ENCODE results near the gene PPIF.

Gene PPIF

DNA sequence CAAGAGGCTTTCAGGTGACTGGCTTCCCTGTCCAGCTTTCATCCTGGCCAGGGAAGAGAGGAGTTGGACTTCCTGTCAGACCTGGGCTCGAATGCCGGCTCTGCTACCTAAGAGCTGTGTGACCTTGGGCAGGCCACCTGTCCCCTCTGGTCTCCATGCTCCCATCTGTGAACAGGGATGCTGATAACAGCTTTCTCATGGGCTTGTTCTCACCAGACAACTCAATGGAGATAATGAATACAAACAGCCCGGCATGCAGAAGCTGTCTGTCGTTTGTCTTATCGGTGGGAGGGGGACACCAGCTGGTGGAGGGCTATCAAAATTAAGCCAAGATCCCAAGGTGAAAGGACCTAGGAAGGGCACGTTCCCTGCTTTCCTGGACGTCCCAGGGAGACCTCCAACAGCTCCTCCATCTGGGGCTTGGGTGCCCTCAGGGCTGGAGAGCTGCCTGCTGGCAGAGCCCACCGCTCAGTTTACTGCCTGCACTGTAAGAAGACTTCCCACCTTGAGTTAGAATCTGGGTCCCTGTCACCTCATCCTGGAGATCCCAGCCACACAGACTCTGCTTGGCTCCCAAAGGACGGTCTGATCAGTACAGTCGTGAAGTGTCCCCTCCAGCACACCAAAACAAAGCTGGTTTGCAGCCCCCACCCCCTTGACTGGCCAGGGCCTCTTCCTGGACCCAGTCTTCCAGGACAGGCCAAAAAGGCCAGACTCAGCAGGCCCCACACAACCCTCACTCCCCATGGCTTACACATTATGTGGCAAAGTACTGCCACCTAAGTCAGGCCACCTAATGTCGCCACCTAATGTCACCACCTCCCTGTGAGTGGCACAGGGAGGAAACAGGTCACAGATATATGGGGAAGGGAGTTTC, 40.9 kb downstream of the PPIF start:
- no peak for DNase-seq

DNA sequence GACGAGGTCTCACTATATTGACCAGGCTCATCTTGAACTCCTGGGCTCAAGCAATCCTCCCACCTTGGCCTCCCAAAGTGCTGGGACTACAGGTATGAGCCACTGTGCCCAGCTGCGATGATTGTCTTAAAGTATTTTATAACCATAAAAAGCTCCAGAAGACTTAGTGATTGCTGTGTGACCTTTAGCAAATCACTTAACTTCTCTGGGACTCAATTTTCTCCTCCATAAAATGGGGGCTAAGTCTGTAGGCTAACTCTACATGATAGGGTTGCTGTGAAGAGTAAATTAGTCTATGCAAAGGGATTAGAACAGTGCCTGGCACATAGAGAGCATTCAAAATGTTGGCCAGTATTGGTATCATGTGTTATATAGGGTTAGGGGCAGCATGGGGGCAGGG, 42.8 kb downstream of the PPIF start:
- DNase-seq: no peak

DNA sequence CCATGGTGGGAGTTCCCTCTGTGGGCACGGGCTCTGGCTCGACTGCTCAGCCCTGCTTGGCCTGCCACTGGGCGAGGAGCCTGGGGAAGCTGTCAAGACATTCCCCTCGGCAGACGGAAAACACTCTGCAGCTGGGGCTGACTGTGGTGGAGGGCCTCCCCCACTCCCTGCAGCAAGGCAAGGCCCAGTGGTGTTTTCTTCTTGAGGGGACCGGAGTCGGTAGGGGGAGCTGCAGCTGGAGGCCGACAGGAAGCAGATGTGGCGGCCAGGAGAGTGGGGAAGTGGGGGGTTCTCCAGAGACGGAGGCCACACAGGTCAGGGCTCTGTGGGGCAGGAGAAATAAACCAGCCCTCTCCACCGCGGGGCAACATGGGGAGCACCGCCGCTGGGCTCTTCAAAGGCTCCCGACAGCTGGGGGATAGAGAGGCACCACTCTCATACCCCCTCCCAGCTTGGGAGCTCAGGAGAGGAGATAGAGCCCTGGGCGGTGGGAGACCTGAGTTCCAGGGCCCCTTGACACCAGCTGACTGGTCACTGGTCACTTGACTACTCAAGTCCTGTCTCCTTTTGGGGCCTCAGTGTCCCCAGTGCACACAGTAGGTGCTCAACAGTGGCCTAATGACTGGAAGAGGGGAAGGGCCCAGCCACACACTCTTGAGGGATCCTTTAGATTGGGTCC, 43.4 kb downstream of the PPIF start:
- DNase-seq: no peak

DNA sequence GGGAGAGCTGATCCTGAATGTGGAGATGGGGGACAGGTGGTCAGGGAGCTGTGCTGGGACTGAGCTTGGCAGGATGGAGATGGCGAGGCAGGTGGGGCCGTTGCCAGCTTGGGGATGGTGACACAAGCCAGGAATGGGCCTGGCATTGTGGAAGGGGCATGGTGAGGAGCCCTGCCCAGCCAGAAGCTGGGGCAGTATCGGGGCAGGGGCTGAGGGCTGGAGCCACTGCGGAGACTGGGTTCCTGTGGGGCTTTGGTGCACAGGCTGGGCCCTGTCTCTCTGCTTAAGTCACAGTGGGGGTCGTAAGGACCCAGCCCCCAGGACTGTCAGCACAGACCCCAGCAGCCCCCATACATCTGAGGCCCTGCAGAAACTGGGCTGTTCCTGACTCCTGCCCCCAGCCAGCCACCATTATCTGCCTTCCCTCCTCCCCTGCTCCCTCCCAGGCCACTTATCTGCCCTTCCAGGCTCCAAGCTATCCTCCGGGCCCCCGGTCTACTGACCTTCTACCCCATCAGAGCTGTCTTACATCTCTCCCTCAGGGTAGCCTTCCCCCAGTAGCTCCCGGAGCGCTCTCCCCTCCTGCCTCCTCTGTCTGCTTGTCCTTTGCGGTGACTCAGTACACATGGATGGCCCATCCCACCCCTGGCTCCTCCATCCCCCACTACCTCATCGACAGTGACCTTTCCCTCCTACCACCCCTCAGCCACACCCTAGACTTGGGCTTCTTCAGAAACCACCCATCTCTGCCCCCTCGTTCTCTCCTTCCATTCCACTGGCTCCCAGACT, 44.2 kb downstream of the PPIF start:
- no peak for DNase-seq

DNA sequence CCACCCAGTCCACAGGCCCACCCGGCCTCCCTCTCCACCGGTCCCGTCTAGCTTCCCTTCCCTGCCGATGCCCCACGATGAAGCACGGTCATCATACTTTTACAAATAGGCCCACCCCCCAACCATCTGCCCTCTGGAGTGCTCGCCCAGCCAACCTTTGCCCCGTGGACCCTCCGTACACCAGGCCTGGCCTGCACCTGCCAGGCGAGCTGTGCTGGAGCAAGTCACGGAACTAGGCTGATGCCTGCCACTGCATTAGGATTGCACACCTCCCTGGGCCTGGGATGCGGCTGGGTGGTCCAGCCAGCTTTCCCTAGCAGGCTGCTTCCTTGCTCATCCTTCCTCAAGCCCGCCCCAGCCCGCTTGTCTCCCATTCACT, 44.7 kb downstream of the PPIF start:
- no peak for DNase-seq

DNA sequence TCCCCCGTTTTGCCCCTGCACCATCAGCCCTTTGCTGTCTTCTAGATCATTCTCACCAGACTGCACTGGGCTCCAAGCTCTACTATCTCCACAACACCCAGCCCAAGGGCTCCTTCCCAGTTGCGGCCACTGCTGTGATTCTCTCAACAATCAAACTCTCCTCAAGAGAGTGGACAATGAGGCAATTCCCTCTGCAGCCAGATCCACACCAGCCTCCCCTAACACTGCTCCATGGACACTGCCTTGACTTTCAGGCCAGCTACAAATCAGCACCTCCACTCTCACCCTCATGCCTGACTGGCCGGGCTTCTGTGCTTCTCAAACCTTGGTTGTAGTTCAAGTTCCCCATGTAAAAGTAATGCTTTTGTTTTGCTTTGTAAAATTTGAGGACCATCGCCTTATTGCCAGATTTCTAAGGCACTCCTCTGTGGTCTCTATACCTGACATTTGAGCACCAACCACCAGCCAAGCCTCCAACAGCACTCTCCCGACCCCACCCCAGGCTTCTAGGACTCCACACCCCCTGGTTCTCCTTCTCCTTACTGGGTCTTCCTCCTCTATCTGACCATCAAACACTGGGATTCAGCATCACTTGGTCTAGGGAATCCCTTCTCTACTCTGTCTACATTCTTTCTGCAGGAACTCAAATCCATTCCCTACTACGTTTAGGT, 45.4 kb downstream of the PPIF start:
- no peak for DNase-seq

DNA sequence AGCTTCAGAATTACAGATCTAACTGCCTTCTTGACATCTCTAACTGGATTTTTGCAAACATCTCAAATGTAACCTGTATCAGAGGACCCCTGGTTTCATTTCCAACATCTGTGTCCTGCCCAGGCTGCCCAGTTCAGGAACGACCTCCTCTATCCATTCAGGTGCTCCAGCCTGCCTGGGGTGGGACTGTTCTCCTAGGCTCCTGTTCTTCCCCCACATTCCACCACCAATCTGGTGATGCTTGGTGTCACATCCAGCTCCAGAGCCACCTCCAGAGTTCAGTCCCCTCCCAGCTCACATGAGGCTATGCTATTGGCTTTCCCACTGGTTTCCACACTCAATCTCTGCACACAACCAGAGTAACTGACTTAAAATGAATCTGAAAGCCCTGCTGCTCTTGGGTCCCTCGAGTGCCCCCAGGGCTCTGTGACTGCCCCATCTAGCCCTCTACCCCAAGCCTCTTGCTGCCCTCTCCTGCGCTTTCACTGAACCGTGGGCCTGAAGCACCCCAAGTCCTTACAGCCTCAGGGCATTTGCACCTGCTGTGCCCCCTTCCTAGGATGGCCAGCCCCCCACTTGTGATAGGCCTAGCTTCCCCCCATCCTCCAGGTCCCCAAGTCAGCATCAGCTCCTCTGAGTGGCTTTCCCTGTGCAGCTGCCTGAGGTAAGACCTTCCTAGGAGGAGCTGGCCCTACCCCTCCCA, 46.1 kb downstream of the PPIF start:
- no peak for DNase-seq

DNA sequence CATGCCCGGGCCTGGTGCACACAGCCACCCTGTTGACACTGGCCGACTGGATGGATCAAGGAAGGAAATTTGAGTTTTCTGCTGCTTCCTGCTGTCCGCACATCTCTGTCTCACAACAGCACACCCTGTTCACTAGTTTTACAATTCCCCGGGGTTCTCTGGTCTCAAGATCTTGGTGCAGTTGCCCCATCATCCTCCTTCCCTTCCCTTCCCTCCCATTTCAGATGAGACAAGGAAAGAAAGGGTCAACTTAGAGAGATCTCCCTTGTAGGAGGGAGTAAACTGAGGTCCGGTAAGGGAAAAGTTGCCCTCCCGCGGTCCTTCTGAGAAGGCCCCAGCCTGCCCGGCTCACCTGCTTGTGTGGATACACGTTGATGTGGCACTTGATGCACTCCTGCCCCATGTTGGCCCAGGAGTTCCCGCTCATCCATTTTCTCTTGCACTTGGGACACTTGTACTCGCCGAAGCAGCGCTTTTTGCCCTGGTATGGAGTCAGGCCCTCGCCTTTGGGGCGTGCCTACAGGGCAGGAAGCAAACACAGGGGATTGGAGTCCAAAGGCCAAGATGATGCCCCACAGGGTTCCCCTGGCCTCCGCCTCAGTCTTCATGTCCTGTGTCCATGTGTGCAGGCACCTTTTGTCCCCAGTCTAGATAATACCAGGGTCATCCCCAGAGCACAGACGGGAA, 46.8 kb downstream of the PPIF start:
- no peak for DNase-seq

DNA sequence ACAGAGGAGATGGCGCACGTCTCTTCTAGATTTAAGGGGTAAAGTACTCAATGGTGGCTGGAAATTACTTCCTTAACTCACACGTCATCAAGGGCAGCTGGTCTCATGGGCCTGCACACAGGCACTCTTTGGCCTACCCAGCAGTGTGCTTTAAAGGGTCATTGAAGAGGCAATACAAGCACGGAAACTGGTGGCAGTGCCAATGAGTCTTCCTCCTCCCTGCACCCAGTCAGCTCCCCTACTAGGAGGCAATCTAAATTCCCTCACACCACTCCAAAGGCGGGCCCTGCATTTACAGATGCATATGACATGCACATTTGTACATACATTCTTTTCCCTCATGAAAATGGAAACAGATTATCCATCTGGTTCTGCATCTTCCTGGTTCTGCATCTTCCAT, 47.4 kb downstream of the PPIF start:
- no peak for DNase-seq

DNA sequence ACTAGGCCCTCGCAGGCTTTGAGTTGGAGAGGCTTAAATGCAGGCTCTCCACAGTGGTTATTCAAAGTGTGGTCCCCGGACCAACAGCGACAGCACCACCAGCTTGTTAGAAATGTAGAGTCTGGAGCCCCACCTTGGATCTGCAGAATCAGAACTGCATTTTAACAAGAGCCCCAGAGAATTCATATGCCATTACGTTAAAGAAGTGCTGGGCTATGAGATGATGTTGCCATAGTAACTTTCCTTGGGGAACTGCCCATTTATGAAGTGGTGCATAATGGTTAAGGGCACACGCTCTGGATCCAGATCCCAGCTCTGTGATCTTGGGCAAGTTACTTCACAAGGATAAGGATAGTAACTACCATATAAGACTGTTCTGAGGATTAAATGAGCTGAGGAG, 49.3 kb downstream of the PPIF start:
- DNase-seq: no peak

DNA sequence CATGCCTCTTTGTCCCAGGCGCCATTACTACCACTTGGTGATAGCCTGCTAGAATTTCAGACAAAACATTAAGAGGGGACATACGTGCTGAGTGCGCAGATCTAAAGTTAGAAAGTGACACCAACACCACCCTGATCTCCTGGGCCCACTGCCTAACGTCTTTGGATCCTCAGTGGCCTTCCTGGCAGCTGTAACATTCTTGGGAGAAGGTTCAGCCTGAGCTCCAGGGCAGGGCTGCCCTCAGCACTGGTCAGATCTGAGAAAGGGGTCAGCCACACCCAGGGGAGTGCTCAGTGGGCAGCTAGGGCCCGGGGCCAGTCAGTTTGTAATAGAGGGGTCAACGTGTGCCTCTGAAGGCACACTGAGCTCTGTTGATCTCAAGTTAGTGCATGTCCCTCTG, 49.8 kb downstream of the PPIF start:
- no peak for DNase-seq

DNA sequence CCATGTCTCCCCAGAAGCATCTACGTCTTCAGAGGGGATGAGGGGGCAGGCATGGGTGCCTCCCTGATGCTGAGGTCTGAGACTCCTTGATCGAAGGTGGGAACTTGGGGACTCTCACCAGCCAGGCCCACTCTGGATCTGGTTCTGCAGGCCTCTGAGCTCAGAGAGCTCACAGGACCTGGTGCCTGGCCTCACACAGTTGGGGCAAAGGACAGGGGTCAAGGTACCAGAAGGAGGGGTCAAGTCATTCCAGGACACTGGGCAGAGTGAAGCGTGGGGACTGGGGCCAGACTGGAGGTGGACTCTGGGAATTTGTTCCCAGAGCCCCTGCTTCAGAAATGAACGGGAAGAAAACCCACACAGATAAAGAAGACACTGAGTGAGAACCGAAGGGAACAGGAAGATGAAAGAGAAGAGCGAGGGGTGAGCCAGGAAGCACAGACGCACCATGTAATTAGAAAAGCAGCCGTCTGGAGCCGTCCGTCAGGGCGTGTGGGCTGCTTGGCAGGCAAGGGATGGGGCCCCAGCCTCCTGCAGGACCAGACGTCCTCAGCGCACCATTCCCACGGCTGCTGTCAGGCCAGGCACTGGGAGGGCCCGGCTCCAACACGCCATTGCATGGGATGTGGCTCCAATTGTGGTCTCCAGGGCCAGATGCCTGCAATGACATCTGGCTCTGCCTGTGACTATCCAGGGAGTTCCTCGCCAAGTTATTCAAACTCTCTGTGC, 50.5 kb downstream of the PPIF start:
- DNase-seq: no peak

DNA sequence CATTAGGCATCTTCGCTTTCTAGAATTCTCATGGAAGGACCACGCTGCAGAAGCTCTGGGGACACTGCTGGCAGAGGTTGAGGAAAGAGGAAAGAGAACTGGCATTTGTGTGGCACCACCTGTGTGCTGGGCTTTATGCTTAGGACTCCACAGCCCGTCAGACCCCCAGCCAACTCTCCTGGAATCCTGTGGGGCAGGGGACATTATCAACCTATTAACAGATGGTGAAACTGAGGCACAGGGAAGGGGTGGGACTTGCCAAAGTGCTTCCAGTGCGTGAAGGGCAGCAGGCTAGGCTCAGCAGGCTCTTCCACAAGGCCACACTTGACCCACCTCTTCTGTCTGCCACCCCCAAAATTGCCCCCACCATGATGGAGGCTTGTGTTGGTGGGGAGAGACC, 51.4 kb downstream of the PPIF start:
- no peak for DNase-seq

DNA sequence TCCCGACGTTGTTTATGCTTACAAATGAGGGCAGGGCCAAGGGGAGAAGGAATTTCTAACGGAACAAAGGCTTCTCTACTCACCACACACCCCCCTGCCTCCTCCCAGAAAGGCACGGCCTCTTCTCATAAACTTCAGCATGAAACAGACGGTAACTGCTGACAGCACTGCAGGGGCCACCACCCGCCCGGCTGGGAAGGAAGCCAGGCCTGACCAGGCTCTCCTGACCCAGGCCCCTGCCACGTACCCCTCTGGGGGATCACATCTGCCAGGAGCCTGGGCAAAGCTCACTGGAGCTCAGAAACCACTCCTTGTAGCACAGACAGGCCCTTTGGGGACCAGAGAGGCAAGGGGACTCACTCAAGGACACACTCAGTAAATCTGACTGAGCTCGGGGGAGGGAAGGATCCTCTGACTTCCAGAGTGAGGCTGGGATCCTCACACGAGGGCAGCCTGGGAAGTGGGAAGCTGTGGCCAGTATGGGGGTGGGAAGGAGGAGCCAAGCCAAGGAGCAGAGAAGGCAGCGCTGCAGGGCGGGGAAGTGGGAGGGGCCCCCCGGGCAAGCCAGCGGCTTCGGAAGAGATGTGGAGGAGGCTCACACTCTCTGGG, 52.1 kb downstream of the PPIF start:
- DNase-seq: no peak

DNA sequence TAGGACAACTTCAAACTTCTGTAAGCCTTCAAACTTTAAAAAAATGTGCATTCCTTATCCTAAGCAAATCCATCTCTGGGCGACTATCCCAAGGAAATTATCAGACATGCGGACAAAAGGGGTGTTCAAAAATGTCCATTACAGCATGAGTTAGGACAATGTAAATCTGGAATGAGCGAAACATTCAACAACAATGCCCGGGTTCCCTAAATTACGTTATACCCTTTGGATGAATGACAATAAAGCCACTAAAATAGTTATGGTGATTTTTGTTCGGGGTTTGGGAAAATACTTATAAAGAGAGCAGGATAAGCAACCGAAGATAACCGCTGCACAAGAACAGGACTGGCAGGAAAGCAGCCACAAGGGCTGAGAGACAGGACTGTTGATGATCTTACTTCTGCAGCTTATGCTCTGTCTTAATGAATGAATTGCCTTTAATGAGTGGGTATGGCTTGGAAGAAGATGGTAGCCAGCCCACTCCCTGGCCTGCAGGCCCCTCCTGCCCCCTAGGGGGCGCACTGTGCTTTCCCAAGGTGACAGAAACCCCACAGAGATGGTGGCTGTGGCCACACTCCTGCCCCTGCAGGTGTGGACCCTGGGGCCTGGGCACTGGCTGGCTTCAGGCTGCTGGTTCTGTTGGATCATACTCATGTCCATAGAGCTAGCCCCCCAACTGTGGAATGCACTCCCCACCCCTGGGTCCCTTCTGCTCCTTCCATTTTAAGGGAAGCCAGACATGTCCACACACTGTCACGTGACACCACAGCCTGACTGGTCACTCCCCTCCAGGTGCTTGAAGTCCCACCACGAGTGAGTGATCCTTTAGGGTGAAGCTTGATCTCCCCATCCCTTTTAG, 53.1 kb downstream of the PPIF start:
- no peak for DNase-seq

DNA sequence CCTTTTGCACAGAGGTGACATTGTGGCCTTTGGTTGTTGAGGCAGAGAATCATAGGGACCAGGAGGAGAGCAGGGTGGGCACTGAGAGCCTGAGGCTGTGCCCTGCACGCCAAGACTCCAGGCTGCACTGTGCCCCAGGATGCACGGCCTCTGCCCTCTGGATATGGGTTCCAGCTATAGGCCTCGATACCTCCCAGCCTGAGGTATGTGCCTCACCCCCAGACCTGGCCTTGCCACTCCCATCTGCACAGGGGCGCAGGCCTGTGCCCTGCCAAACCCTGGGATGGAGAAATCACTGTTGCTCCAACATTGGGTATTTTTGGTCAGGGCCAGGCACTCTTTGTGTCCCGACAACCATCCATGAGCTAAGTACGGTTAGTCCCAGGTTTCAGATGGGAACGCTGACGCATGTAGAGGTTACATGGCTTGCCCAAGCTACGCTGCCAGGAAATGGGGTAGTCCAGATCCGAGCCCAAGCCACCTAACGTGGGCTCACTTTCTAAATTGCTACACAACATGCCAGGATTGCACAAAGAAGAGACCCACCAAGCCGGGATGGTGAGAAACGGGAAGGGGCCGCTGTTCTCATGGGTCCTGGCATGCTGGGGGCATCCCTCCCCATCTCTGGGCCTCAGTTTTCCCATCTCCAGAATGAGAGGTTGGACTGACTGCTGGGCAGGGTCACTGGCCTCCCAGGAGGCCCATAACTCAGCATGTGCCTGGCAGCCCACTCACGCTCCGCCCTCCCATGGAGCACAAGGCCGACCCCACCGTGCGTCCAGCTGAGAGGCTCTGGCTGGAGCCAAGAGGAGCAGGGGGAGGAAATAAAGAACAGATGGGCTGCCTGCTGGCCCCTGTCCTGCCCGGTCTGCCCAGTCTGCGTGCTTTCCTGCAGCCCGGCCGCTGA, 54.0 kb downstream of the PPIF start:
- DNase-seq: no peak

DNA sequence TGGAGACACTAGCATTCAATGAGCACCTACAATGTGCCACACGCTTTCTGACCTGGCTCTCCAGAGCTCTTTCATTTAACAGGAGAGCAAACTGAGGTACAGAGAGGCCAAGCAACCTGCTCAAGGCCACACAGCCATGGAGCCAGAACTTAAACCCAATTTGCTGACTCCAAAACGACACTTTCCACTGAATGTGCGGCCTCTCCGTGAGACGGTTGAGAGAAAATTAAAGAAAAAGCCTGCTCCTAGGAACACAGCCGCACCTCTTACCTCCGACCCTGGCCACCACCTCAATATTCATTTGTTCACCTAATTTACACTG, 55.3 kb downstream of the PPIF start:
- DNase-seq: no peak

DNA sequence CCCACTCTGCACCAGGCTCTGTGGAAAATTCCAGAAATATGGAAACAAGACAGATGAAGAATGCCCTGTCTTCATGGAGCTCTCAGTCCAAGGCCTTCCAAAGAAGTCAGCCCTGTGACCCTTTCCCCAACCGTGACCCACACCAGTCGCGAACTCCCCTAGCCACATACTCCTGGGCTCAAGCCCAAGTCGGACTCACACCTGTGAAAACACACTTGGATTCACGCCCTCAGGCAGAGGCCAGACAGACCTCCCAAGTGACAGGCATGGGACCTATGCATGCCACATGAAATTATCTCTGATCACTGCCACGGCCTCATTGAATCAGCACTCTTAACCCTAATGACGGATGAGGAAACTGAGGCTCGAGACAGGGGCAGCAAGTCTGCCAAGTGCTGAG, 55.7 kb downstream of the PPIF start:
- no peak for DNase-seq

All from central memory CD4-positive, alpha-beta T cell (primary cell).